Kidney (tissue), 14 donors: ENCODE measurements around the gene PCGF5. TPM values are rescaled to one million over a fixed set of nuclear protein-coding genes. Genes with fewer than 3 reads are reported as not detected.

ENCODE experiments used
- DNase-seq, 5 donors: peaks; one replicate each; pipeline ENCODE4 v3.0.0-alpha.2; 2013 to 2020
- FAIRE-seq: peaks from 2 replicates; lab custom pipeline; 2012; peaks lifted over from hg19 to GRCh38; lab: Jason Lieb, UNC
- H3K27ac ChIP-seq, 2 donors: one replicate each; pipeline ENCODE4 v1.7.0; 2013; ENCODE audit warnings: low read depth in 2 of 2, low read length in 2 of 2, inconsistent platforms in 1 of 2
- H3K27me3 ChIP-seq: one replicate; pipeline ENCODE4 v1.7.1; 2013; ENCODE audit warnings: low read length, inconsistent platforms; ENCODE audit not compliant: control insufficient read depth, insufficient read depth
- H3K36me3 ChIP-seq, 3 donors: one replicate each; pipeline versions ENCODE4 v1.7.0 to v1.7.1; 2013; ENCODE audit warnings: low read length in 3 of 3, control low read depth in 1 of 3, inconsistent platforms in 1 of 3; ENCODE audit not compliant: insufficient read depth in 3 of 3, control insufficient read depth in 2 of 3
- H3K4me1 ChIP-seq, 3 donors: one replicate each; pipeline versions ENCODE4 v1.7.0 to v1.7.1; 2013; ENCODE audit warnings: low read length in 3 of 3, inconsistent platforms in 1 of 3, low read depth in 1 of 3; ENCODE audit not compliant: control insufficient read depth in 2 of 3, insufficient read depth in 2 of 3
- H3K4me3 ChIP-seq, 3 donors: one replicate each; pipeline versions ENCODE4 v1.7.0 to v1.8.1; 2013; ENCODE audit warnings: low read length in 3 of 3, control low read depth in 1 of 3, inconsistent platforms in 1 of 3
- H3K9ac ChIP-seq, 3 donors: one replicate each; pipeline versions ENCODE4 v1.7.0 to v1.7.1; 2013; ENCODE audit warnings: low read length in 3 of 3, control low read depth in 1 of 3, inconsistent platforms in 1 of 3
- H3K9me3 ChIP-seq, 3 donors: one replicate each; pipeline versions ENCODE4 v1.7.0 to v1.7.1; 2013; ENCODE audit warnings: low read length in 3 of 3, control low read depth in 1 of 3, inconsistent platforms in 1 of 3; ENCODE audit not compliant: control insufficient read depth in 2 of 3, insufficient read depth in 1 of 3
- intact Hi-C: fragments of 100-400 bp; cut with DNase I; formaldehyde crosslinking; loops from one replicate; pipeline ENCODE4 v1.11.1; 2022
- polyA plus RNA-seq: library from polyadenylated mRNA; stranded (reverse); fragments of 350-450 nt; fragmentation: Illumina TruSeq; extraction: RNeasy Lipid Tissue Mini Kit (QIAGEN cat#74804); gene quantifications from one replicate; pipeline ENCODE4 v1.2.3, GENCODE V29; 2014; ENCODE audit warnings: low read depth, low replicate concordance; ENCODE audit not compliant: insufficient read depth
- total RNA-seq: library from RNA; stranded (reverse); fragmentation: NEBNext Ultra II Directional; extraction: Animal tissue kit (Norgen Biotek cat#: 25700); gene quantifications from one replicate; pipeline ENCODE4 v1.2.1, GENCODE V29; 2021
- TF ChIP-seq, protein P1 (sequence below): IDR thresholded peaks from 3 replicates; pipeline ENCODE4 v1.5.1; 2012; ENCODE audit warnings: mild to moderate bottlenecking, moderate library complexity, borderline replicate concordance; ENCODE audit not compliant: insufficient read depth; ENCODE audit errors: extremely low read depth
- donor health status: control.
- donor health status: control.
- donor health status: control.
- donor health status: control.
- donor health status: control.
- donor health status: DM: yes; HTN: yes; CAD: no.
- donor health status: Normal renal cell carcinoma (clear cell type).

PCGF5 gene
- total and polyA plus RNA-seq, 2 donors from 2014 or later, result 26.8 to 49.1 TPM

DNA sequence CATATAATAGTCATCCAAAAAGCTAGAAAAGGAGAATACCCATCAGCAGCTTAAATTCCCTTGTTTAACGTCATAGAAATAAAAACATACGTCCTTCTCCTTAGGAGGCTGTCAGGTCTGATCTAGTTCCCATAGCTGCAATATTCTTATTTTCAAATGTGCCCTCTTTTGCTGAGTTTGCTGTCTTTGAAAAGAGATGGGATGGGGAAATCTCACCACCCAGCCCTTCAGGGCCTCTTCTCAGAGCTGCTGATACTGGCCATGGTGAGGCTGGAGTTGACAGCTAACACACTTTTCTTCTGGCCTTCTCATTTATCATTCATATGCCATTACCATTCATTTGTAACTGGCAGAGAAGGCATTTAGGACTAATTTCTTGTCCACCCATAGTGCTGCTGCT lies 5.1 kb upstream of the PCGF5 start:
- H3K9ac ChIP-seq, result no peak overlapping the region
- H3K27ac ChIP-seq, result no peak overlapping the region
- H3K4me1 ChIP-seq, result peaks cover 0 to 4% (median 0%) of the 10 kb centered on the region in 3 donors
- intact Hi-C loops, result loop anchor here (10.0 kb wide), 1 partner anchor 51 kb away; no protein-coding TSS in a partner anchor
- no peak overlapping the region for H3K4me3 ChIP-seq
- DNase-seq, result no peak
- no peaks in the 10 kb centered on the region for H3K27me3 ChIP-seq
- no peaks in the 10 kb centered on the region for H3K9me3 ChIP-seq
- TF ChIP-seq, protein P1, sequence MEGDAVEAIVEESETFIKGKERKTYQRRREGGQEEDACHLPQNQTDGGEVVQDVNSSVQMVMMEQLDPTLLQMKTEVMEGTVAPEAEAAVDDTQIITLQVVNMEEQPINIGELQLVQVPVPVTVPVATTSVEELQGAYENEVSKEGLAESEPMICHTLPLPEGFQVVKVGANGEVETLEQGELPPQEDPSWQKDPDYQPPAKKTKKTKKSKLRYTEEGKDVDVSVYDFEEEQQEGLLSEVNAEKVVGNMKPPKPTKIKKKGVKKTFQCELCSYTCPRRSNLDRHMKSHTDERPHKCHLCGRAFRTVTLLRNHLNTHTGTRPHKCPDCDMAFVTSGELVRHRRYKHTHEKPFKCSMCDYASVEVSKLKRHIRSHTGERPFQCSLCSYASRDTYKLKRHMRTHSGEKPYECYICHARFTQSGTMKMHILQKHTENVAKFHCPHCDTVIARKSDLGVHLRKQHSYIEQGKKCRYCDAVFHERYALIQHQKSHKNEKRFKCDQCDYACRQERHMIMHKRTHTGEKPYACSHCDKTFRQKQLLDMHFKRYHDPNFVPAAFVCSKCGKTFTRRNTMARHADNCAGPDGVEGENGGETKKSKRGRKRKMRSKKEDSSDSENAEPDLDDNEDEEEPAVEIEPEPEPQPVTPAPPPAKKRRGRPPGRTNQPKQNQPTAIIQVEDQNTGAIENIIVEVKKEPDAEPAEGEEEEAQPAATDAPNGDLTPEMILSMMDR, result no peak
- no peaks in the 10 kb centered on the region for H3K36me3 ChIP-seq
- no peak for FAIRE-seq

DNA sequence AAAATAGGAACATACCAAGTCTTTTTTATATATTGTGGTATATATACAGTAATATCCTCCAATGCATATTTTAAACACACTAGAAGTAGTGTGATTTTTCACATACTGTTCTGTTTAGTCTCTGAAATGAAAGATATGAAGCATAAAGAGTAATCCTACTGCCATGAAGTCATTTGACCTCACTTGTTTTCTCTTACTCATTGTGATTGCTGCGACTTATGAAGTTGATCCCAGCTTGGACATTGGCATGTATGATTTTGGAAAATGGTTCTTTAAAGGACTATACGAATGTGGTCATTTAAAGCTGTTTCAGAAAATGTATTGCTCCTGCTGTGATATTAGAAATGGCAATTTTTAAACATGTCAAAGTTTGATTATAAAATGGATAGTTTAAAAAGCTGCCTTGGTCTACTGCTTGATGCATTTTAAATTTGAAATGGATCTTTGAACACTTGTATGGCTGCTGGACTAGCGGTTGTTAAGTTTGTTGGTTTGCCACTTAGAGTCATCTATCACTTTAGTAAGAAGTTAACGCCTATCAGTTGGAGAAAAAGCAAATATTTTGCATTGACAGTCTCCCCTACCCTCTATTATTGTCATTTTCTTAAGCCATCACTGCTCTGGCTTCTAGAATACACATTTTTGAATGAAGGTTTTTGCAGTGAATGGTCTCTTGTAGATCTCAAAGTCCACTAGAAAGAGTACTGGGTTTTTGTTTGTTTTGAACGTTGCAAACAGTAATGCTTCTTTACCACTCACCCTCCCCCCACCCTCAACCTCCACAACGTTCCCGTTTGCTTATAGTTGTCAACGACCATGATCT lies 881 bp upstream of the PCGF5 start:
- Histone ChIP-seq H3K36me3 (no peaks in the 10 kb centered on the region), H3K27me3 (no peaks in the 10 kb centered on the region), H3K9me3 (no peaks in the 10 kb centered on the region), H3K27ac (peak overlapping the region in 1 of 2 donors; percentile 48), H3K9ac (peak overlapping the region in 2 of 3 donors; percentile 42 to 53), H3K4me1 (peaks cover 0 to 18% (median 3%) of the 10 kb centered on the region in 3 donors), H3K4me3 (peak overlapping the region; percentile 55 to 87 (median 74))
- FAIRE-seq (no peak), DNase-seq (no peak)
- intact Hi-C loops, result loop anchor here (10.0 kb wide), 1 partner anchor 55 kb away; no protein-coding TSS in a partner anchor
- TF ChIP-seq, protein P1, result no peak

DNA sequence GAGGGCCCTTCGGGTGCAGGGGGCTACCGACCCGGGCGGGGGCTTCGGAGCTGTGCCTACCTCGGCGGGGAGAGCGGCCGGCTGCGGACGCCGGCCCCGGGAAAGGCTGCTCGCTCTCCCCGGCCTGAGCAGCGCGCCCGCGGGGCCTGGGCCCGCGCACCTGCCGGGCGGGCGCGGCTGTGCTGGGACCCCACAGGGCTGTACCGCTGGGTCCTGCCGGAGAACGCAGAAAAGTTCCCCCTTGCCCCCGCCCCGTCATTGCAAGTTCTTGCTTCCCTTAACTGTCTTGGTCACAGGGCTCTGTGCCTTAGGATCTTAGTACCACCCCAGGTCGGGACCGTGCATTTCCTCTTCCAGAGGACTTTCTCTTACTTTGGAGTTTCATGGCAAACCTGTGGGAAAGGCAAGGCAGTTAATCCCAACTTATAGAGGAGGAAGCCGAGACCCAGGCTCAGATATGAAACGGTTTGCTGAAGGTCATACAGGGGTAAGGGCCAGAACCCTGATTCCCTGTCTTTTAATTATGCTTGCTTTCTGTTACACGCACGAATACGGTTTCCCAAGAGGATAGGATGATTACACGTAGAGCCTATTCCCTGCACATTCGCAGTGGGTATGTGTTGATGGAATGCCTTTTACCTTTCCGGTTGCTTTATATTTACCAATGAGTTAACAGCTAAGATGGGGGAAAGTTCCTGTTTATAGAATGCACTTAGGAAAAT lies 652 bp downstream of the PCGF5 start:
- Histone ChIP-seq H3K4me1 (peaks cover 0 to 18% (median 3%) of the 10 kb centered on the region in 3 donors), H3K9ac (peak overlapping the region; percentile 58 to 90 (median 68)), H3K27ac (peak overlapping the region; percentile 87 to 90), H3K4me3 (peak overlapping the region; percentile 70 to 91 (median 83)), H3K36me3 (no peaks in the 10 kb centered on the region), H3K9me3 (no peaks in the 10 kb centered on the region), H3K27me3 (no peaks in the 10 kb centered on the region)
- peak in 2 of 5 donors; percentile 48 to 60 for DNase-seq
- TF ChIP-seq, protein P1, result no peak
- intact Hi-C loops, result no loop called here
- FAIRE-seq, result no peak
